ENCODE results near the gene ZNF185.

- no peak for TF ChIP-seq CTCF (IDR thresholded peaks at IDR 0.05 in 4 of 5, conservative IDR thresholded peaks at IDR 0.05 in 1 of 5)
- no peak for TF ChIP-seq POLR2A (IDR thresholded peaks at IDR 0.05)
Measured at GRCh38 chrX:152925835-152926234, 28.0 kb downstream of the ZNF185 start.
